HCT116 (cell line): ENCODE data around the gene FLVCR2. TPM values are rescaled to one million over a fixed set of nuclear protein-coding genes. Genes with fewer than 3 reads are reported as not detected.

ENCODE experiments used
- ATAC-seq: fragments of 200-7000 bp; cut with Tn5 transposase; 2 replicates; pipeline ENCODE4 v1.9.1; 2020; ENCODE audit warnings: mild to moderate bottlenecking, moderate library complexity
- BruUV-seq: library from RNA; stranded (reverse); fragments of 400-500 nt; replicated peaks from 2 replicates; lab custom pipeline; 2021; lab: Mats Ljungman, UMichigan
- CTCF ChIA-PET: fragments of 300-600 bp; sonication (Branson Sonifier 250); formaldehyde crosslinking; loops from one replicate; lab custom pipeline; 2021; ENCODE audit warnings: antibody characterized with exemption; lab: Charles Lee
- POLR2A ChIA-PET: fragments of 300-600, 350-600 bp; sonication (Branson Sonifier 250); formaldehyde crosslinking; loops from one replicate; lab custom pipeline; 2021; ENCODE audit warnings: antibody characterized with exemption; lab: Charles Lee
- RAD21 ChIA-PET, 2 experiments: fragments of 300-600 bp; sonication (Branson Sonifier 250); formaldehyde crosslinking; loops; one replicate each; lab custom pipeline; 2023; ENCODE audit warnings: low total read pairs in 2 of 2; ENCODE audit not compliant: uncharacterized antibody in 2 of 2, unreplicated experiment in 2 of 2, low non-redundant PET in 1 of 2; lab: Charles Lee
- DNase-seq: peaks from one replicate; pipeline ENCODE4 v3.0.0-alpha.2; 2010; ENCODE audit warnings: low read depth, low spot score
- H2AFZ ChIP-seq: fragments of 200-600 bp; shearing (Covaris generic), sonication (generic); 2 replicates; pipeline ENCODE4 v1.6.1; 2017; ENCODE audit warnings: low read depth, mixed run types, mixed read lengths, antibody characterized with exemption, low read length; ENCODE audit not compliant: poor library complexity, severe bottlenecking
- H3K27ac ChIP-seq: 2 replicates; pipeline ENCODE4 v1.5.1; 2012; ENCODE audit warnings: low read depth, low read length
- H3K27me3 ChIP-seq: fragments of 200-600 bp; sonication (generic); 2 replicates; pipeline ENCODE4 v1.6.1; 2016; ENCODE audit warnings: mixed run types, low read length, mixed read lengths; ENCODE audit not compliant: insufficient read depth
- H3K36me3 ChIP-seq, 2 experiments: fragments of 200-500 bp in 1 of 2; fragments of 200-600 bp in 1 of 2; sonication (Bioruptor generic) in 1 of 2; sonication (generic) in 1 of 2; 2 replicates each; pipeline versions ENCODE4 v1.5.1 to v1.6.1; 2014 to 2016; ENCODE audit warnings: low read length in 2 of 2, inconsistent platforms in 1 of 2, mixed read lengths in 1 of 2, mixed run types in 1 of 2; ENCODE audit not compliant: insufficient read depth in 2 of 2, control insufficient read depth in 1 of 2
- H3K4me1 ChIP-seq, 2 experiments: fragments of 200-600 bp in 1 of 2; sonication (generic) in 1 of 2; 2 replicates each; pipeline versions ENCODE4 v1.5.1 to v1.6.1; 2012 to 2017; ENCODE audit warnings: low read length in 2 of 2, inconsistent platforms in 1 of 2, mild to moderate bottlenecking in 1 of 2, mixed read lengths in 1 of 2, mixed run types in 1 of 2, moderate library complexity in 1 of 2; ENCODE audit not compliant: insufficient read depth in 2 of 2, control insufficient read depth in 1 of 2
- H3K4me2 ChIP-seq: fragments of 200-600 bp; sonication (generic); 2 replicates; pipeline ENCODE4 v1.6.1; 2017; ENCODE audit warnings: mixed run types, low read length, mixed read lengths
- H3K4me3 ChIP-seq, 2 experiments: fragments of 200-600 bp in 1 of 2; sonication (generic) in 1 of 2; replicated peaks in 1 of 2; 2 replicates each; pipeline ENCODE4 v1.5.1; 2011 to 2016; ENCODE audit warnings: low read length in 2 of 2, control low read depth in 1 of 2, low read depth in 1 of 2, mild to moderate bottlenecking in 1 of 2, mixed read lengths in 1 of 2, mixed run types in 1 of 2
- H3K79me2 ChIP-seq: fragments of 200-600 bp; sonication (generic); 2 replicates; pipeline ENCODE4 v1.6.1; 2017; ENCODE audit warnings: mild to moderate bottlenecking, mixed run types, low read length, moderate library complexity, mixed read lengths; ENCODE audit not compliant: insufficient read depth
- H3K9ac ChIP-seq: fragments of 200-600 bp; sonication (generic); 2 replicates; pipeline ENCODE4 v1.6.1; 2016; ENCODE audit warnings: low read length, mixed read lengths
- H3K9me2 ChIP-seq: fragments of 200-600 bp; sonication (generic), shearing (Covaris generic); 2 replicates; pipeline ENCODE4 v1.6.1; 2017; ENCODE audit warnings: mixed run types, mild to moderate bottlenecking, moderate library complexity; ENCODE audit not compliant: insufficient read depth
- H3K9me3 ChIP-seq, 2 experiments: fragments of 200-500 bp in 1 of 2; fragments of 200-600 bp in 1 of 2; sonication (Bioruptor generic) in 1 of 2; sonication (generic) in 1 of 2; 2 replicates each; pipeline ENCODE4 v1.6.1; 2014 to 2017; ENCODE audit warnings: low read length in 2 of 2, mixed read lengths in 2 of 2, inconsistent platforms in 1 of 2, low read depth in 1 of 2, mild to moderate bottlenecking in 1 of 2, mixed run types in 1 of 2, moderate library complexity in 1 of 2; ENCODE audit not compliant: control insufficient read depth in 1 of 2, insufficient read depth in 1 of 2
- H4K20me1 ChIP-seq: fragments of 200-600 bp; sonication (generic), shearing (Covaris generic); 2 replicates; pipeline ENCODE4 v1.6.1; 2017; ENCODE audit warnings: mixed run types, mild to moderate bottlenecking, moderate library complexity; ENCODE audit not compliant: insufficient read depth
- CBX3 ChIP-seq: IDR thresholded peaks from 2 replicates; pipeline ENCODE4 v1.6.1; 2012; ENCODE audit warnings: low read depth
- CTCF ChIP-seq, 3 experiments: fragments of 200-600 bp in 1 of 3; sonication (generic) in 1 of 3; IDR thresholded peaks in 2 of 3; conservative IDR thresholded peaks in 1 of 3; 2 replicates each; pipeline ENCODE4 v1.5.1; 2012 to 2017; ENCODE audit warnings: low read depth in 2 of 3, low read length in 2 of 3, antibody characterized with exemption in 1 of 3, borderline replicate concordance in 1 of 3, control low read depth in 1 of 3, mild to moderate bottlenecking in 1 of 3, mixed read lengths in 1 of 3, mixed run types in 1 of 3, moderate library complexity in 1 of 3; ENCODE audit not compliant: insufficient read depth in 1 of 3
- EGR1 ChIP-seq: IDR thresholded peaks from 2 replicates; pipeline ENCODE4 v1.6.1; 2012; ENCODE audit warnings: low read depth
- EZH2phosphoT487 ChIP-seq: fragments of 200-600 bp; IDR thresholded peaks from 2 replicates; pipeline ENCODE4 v1.6.1; 2018; ENCODE audit warnings: antibody characterized with exemption, borderline replicate concordance
- FOSL1 ChIP-seq: IDR thresholded peaks from 2 replicates; pipeline ENCODE4 v1.6.1; 2012; ENCODE audit warnings: low read depth
- POLR2A ChIP-seq: IDR thresholded peaks from 2 replicates; pipeline ENCODE4 v1.7.0; 2011; ENCODE audit warnings: borderline replicate concordance; ENCODE audit not compliant: insufficient read depth, insufficient read length; ENCODE audit errors: extremely low read depth
- POLR2AphosphoS5 ChIP-seq: IDR thresholded peaks from 2 replicates; pipeline ENCODE4 v1.6.1; 2011; ENCODE audit warnings: mild to moderate bottlenecking, low read depth, low read length, moderate library complexity
- RAD21 ChIP-seq: IDR thresholded peaks from 2 replicates; pipeline ENCODE4 v1.6.1; 2012; ENCODE audit warnings: low read depth, mild to moderate bottlenecking
- REST ChIP-seq: IDR thresholded peaks from 2 replicates; pipeline ENCODE4 v1.6.1; 2012; ENCODE audit warnings: low read depth
- SIN3A ChIP-seq: IDR thresholded peaks from 2 replicates; pipeline ENCODE4 v1.6.1; 2012; ENCODE audit warnings: low read depth
- SRF ChIP-seq: IDR thresholded peaks from 2 replicates; pipeline ENCODE4 v1.6.1; 2012; ENCODE audit warnings: low read depth
- TCF7L2 ChIP-seq: IDR thresholded peaks from 2 replicates; pipeline ENCODE4 v1.7.0; 2011; ENCODE audit warnings: borderline replicate concordance, inconsistent platforms; ENCODE audit not compliant: insufficient read depth, insufficient read length; ENCODE audit errors: extremely low read depth
- YY1 ChIP-seq: IDR thresholded peaks from 2 replicates; pipeline ENCODE4 v1.6.1; 2011; ENCODE audit warnings: low read length, low read depth, moderate library complexity, mild to moderate bottlenecking; ENCODE audit not compliant: insufficient replicate concordance; ENCODE audit errors: extremely low read depth
- ZBTB33 ChIP-seq: IDR thresholded peaks from 2 replicates; pipeline ENCODE4 v1.6.1; 2011; ENCODE audit warnings: mild to moderate bottlenecking, low read length, moderate library complexity; ENCODE audit not compliant: insufficient replicate concordance; ENCODE audit errors: extremely low read depth
- ZFX ChIP-seq: fragments of 450-650 bp; IDR thresholded peaks from 2 replicates; pipeline ENCODE4 v1.6.1; 2017
- ZNF274 ChIP-seq: fragments of 200-500 bp; sonication (Bioruptor generic); IDR thresholded peaks from 2 replicates; pipeline ENCODE4 v1.6.1; 2014; ENCODE audit warnings: mild to moderate bottlenecking, low read depth, low read length, inconsistent platforms
- intact Hi-C: fragments of 100-400 bp; cut with micrococcal nuclease; formaldehyde crosslinking; loops from 2 replicates; pipeline ENCODE4 v1.10.0; 2022
- total RNA-seq: library from RNA; stranded (reverse); gene quantifications from one replicate; pipeline ENCODE4 v1.2.1, GENCODE V29; 2021; ENCODE audit not compliant: unreplicated experiment

The FLVCR2 gene
- total RNA-seq, 1 experiment from 2014 or later = 0.84 TPM

GRCh38 chr14:75579338-75579864 is 981 bp downstream of the FLVCR2 start (continued):
- TF ChIP-seq ZBTB33 = no peak
- TF ChIP-seq EGR1 = no peak
- no peak for TF ChIP-seq POLR2AphosphoS5
- no peak for TF ChIP-seq ZNF274
- no peak for TF ChIP-seq FOSL1
- TF ChIP-seq ZFX = no peak

- Histone ChIP-seq H3K36me3 (no peaks in the 10 kb centered on the region), H3K9me2 (no peaks in the 10 kb centered on the region), H2AFZ (no peak overlapping the region), H3K9me3 (no peaks in the 10 kb centered on the region), H3K4me2 (no peak overlapping the region), H3K27ac (no peak overlapping the region), H3K27me3 (0 out of 2 replicates have a peak, but pooled peaks cover 3% of the 10 kb centered on the region), H3K79me2 (no peaks in the 10 kb centered on the region), H3K4me1 (peaks cover 9 to 19% of the 10 kb centered on the region in 2 experiments; a peak in 3 of 4 replicates), H3K4me3 (no peak overlapping the region), H3K9ac (no peak overlapping the region), H4K20me1 (no peaks in the 10 kb centered on the region)
- DNase-seq (no peak), ATAC-seq (no peak)
- intact Hi-C loops = no loop called here
- RAD21 ChIA-PET = no interaction called here
- POLR2A ChIA-PET = no interaction called here
- no peak for TF ChIP-seq RAD21
- TF ChIP-seq ZNF274 = no peak
- TF ChIP-seq REST = no peak
- no peak for TF ChIP-seq POLR2A
- no peak for TF ChIP-seq SRF
- TF ChIP-seq CTCF (IDR thresholded peaks at IDR 0.05 in 2 of 3, conservative IDR thresholded peaks at IDR 0.05 in 1 of 3; ENCODE audit: borderline replicate concordance in 1 of 3, insufficient read depth in 1 of 3, low read depth in 2 of 3, low read length in 2 of 3) = no peak
- TF ChIP-seq YY1 = no peak
- TF ChIP-seq EGR1 = no peak
- no peak for TF ChIP-seq ZFX
- TF ChIP-seq TCF7L2 = no peak
- no peak for TF ChIP-seq SIN3A
- TF ChIP-seq CBX3 = no peak
- no peak for TF ChIP-seq EZH2phosphoT487
- CTCF ChIA-PET = interaction anchor here (6.3 kb wide), 1 partner anchor 74 kb away, joined by 84 read pairs; no protein-coding TSS in a partner anchor
- BruUV-seq = no TSS peak
These were observed 1.5 kb downstream of the FLVCR2 start for GRCh38 chr14:75579882-75580281.
